GM18907 (cell line): ENCODE measurements around the gene LNPK.
"Not testable (repeated sequence)": the region's sequence is repeated elsewhere in the genome, so short reads cannot be mapped to it uniquely, and the experiment has no call there.

ENCODE experiments used
- ATAC-seq: cut with Tn5 transposase; IDR thresholded peaks from one replicate; pipeline ENCODE4 v1.9.1; 2021; ENCODE audit warnings: mild to moderate bottlenecking, moderate library complexity; ENCODE audit not compliant: unreplicated experiment

LNPK gene, protein sequence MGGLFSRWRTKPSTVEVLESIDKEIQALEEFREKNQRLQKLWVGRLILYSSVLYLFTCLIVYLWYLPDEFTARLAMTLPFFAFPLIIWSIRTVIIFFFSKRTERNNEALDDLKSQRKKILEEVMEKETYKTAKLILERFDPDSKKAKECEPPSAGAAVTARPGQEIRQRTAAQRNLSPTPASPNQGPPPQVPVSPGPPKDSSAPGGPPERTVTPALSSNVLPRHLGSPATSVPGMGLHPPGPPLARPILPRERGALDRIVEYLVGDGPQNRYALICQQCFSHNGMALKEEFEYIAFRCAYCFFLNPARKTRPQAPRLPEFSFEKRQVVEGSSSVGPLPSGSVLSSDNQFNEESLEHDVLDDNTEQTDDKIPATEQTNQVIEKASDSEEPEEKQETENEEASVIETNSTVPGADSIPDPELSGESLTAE

DNA sequence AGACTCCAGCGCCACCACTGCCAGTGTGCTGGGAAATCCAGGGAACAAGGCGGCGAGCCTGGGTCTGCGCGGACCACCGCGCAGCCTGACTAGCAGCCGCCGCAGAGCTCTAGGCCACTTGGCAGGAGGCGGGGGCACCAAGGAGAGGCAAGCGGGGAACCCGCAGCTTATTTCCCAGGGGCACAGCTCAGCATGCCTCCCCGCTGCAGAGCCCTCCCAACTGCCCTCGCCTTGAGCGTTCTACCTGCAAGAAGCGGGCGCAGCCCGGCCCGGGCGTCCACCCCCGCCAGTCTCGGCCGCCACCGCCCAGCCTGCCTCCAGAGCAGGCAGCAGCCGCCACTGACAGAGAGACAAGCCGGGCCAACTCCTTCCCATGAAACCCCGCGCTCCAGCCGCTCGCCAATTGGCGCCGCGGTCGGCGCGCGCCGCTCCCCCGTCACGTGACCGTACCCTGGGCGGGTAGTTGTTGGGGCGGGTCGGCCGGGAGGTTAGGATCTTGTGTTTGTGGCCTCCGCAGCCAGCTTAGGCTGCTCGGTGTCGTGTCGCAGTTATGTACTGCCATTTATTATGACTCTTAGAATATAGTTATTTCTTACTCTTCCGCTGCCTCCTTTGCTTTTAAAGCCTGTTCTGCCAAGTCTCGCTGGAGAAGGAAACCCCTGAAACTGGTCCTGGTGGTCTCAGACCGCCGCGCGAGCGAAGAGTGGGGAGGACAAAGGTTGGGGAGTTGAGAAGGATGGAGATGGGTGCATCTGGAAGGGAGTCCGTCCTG lies at the start of gene LNPK:
Gene LNPK, minus strand, starts transcription at position 352 of the 772 bp plus-strand sequence. CDS start 6,683 bp downstream, outside the sequence.
- peak; percentile 95 for ATAC-seq

DNA sequence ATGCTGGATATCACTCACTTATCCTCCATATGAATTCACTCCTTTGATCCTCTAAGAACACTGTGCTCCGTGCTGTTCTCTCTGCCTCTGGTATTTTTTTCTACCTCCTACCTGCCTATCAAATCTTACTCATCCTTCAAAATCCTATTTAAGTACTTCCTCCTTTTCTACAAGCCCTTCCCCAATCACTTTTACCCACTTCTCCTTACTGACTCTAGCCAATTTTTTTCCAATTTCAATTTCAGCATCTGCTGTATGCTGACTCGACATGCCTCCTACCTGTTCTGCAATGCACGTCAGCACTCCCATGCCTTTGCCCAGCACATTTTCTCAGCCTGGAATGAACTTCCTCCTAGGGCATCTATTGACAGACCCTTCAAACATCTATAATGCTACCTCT lies 37.3 kb upstream of the LNPK start:
- ATAC-seq = no peak

DNA sequence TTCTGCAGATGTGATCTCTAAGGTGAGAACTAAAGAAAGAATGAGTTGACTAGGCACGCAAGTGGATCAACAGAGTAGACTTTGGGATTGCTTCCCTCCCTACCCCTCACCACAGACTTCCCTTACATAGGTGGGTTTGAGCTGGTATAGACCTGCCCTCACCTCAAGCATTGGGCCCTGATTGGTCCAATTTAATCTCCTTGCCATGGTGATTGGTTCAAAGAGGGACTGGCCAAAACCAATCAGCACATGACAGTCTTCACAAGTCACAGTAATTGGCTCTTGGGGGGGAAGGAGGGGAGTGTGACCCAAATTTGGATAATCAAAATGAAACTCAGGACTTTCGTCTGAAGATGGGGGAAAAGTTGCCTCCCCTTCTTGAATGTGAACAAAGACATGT lies 36.6 kb upstream of the LNPK start:
- no peak for ATAC-seq

DNA sequence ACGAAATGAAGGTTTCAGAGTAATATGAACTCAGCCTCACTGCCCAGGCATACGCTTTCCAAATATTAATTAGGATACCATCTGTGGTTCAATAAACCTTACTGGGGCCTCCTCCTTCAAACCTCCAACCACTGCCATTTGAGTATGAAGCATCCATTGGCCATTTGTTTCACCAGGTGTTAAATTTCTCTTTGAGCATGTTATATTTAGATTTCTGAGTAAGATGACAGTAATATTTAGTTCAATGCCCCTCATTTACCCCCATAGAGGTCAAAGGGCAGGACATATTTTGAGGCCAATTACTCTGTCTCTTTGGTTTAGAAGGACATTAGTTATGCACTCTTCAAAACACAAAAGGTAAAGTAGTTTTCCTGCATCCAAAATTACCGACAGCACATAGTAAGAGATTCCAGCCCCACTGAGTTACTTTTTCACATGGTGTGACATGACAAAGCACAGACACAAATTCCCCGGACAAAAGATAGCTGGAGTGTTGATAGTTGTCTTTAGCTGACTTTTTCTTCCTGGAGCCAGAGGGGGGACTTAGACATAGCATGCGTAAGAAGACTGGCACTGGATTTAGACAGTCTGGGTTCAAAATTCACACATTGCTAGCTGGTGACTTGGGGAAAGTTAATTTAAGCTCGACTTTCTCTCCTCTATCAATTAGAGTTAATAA lies 33.1 kb upstream of the LNPK start:
- ATAC-seq = no peak

DNA sequence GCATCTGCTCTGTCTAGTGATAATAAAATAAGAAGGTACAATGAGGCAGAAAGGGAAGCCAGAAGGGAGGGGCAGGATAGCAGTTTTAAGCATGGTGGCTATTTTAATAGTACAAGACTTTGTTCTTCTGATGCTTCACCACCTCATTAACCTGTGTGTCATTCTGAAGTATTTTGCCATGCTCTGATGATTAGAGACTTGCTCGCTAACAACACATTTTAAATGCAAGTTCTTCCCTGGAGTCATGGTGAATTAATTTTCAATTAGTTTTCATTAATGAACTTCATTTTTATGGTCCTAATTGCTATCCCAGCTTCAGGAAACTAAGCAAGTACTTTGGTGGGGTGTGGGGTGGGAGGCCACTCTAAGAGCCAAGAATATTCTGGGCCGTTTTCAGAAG lies 25.7 kb upstream of the LNPK start:
- ATAC-seq = no peak

DNA sequence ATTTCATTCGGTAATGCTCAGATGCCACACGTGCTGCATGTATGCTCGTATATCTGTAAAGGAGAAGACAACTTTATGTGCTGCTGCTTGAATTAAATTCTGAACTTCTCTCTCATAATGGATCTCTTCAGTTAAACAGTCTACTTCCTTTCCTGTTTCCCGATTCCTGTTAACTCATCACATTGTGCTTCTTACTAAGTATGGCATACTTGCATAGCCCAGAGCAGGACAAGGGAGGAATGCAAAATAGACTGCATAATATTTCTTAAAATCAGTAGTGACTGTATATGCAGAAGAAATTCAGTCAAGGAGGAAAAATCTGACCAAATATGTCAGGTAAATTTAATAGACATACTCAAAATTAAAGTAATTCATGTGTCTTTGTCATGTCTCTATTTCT lies 23.9 kb upstream of the LNPK start:
- ATAC-seq = no peak

DNA sequence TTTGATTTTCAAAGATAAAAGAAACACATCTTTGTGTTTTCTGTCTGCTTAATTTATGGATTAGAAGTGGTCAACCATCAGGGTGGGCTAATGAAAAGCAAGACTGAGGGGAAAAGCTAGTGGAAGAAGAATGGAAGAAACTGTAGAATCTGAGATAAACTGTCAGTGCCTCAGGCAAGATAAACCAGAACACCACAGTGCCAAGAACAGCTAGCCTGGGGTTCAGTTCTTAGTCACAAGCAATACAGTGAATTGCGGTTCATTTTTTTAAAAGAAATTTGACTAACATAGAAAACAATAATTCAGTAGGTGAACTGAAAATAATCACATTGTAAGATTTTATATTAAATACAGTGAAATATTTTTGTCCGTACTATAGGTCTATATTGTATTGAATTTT lies 22.0 kb upstream of the LNPK start:
- no peak for ATAC-seq

DNA sequence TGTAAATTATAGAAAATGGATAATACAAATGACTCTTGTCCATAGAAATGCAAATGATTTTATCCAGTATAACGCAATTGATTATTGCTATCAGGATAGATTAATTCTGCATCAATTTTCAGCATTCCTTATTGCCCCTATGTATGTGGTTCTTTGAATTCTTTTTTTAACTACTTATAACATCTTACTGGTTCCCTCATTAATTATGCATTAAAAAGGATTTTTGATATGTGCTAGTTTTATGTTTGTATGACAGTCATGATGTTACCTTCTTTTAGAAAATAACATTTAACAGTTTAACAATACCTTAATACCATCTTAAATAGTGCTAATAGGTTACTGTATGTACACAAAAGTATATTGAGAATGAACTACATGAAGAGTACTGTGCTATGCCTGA lies 20.0 kb upstream of the LNPK start:
- ATAC-seq = no peak

DNA sequence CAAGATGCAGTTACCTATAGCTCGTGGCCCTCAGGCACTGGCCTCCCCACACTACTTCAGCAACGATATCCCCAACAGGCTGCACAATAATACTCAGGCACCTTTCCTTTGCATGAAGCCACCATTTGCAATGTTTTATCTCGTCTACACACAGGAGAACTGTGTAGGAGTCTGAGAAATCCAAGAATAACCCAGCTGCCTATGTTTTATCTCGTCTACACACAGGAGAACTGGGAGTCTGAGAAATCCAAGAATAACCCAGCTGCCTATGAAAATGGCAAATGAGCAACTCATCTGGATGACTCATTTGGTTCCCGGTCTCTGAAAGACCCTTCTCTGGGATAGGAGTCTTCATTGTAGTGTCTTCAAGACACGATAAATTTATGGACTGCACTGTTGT lies 18.3 kb upstream of the LNPK start:
- ATAC-seq = no peak

DNA sequence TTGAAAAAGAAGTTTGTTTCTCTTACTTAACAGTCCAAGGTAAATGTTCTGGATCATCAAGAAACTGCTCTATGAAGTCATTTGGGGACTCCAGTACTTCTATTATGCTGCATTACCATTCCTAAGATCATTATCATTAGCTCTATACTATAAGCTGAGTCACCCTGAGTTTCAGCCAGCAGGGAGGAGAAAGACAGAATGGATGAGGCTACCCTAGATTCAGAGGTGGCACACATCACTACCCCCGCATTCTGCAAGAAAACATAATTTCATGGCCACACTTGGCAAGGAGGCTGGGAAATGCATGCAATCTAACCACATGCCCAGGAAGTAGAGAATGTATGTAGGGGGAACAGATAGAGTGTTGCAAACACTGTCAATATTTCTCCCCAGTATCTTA lies 16.6 kb upstream of the LNPK start:
- no peak for ATAC-seq

DNA sequence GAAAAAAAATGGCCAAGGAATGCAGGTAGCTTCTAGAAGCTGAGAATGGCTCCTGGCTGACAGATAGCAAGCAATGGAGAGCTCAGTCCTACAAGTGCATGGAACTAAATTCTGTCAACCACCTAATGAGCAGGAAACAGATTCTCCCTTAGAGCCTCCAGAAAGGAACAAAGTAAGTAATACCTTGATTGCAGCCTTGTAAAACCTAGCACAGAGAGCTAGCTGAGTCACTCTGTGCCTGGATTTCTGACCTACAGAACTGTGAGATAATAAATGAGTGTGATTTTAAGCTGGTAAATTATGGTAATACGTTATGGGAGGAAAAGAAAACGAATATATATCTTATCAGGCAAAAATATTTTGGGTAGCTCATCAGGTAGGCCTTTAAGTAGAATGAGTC lies 7.4 kb upstream of the LNPK start:
- ATAC-seq = no peak

DNA sequence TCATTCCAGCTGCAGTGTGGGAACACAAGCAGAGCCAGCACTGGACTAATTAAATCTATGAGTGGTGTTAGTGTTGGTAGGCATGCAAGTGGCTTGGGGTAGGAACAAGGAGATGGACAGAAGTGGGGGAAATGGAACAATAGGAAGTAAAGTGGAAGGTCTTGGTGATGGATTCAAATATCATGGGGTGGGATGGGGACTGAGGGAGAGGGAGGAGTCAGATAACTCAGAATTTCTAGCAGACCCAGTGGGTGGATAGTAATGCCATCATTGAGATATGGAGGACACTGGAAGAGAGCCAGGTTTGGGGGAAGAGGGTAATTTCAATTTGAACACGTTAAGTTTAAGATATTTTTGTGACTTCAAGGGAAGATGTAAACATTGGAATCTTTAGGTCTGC lies 2.9 kb upstream of the LNPK start:
- ATAC-seq = no peak

DNA sequence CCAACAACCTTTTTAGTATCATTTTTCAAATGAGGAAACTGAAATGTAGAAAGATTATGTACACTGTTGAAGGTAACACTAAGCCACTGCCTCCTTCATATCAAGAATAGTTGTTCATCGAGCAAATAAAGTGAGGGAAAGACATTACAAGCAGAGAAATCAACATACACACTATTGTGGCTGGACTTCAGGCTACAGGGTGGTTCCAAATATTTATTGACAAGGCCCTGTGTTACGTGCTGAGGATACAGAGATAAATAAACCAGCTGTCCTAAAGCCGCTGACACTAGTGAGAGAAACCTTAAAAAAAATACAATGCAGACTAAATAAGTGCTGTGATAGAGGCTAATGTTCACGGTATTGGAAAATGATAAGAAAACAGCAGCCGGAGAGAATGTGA lies 1.9 kb upstream of the LNPK start:
- no peak for ATAC-seq

DNA sequence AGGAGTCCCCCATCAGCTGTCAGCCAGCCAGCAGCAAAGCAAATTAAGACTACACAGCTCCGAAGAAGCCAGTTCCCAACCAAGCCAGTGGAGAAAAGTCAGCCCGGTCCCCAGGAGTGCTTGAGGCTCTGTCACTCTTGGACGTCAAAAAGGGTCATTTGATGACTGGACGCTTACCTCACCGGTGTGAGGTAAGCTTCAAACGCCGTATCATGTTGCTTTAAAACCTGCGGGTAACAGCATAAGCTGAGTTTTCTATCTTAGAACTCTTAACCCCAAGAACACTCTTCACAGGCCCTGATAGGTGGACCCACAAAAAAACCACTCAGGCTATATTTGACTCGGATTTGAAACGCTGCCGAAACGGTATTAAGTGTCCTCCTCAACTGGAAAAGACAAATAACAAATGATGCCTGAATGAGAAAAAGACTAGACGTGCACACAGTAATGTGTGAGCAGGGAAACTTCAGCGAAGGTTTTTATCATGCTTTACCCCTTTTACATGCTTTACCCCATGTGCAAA lies 682 bp upstream of the LNPK start:
- ATAC-seq = no peak

DNA sequence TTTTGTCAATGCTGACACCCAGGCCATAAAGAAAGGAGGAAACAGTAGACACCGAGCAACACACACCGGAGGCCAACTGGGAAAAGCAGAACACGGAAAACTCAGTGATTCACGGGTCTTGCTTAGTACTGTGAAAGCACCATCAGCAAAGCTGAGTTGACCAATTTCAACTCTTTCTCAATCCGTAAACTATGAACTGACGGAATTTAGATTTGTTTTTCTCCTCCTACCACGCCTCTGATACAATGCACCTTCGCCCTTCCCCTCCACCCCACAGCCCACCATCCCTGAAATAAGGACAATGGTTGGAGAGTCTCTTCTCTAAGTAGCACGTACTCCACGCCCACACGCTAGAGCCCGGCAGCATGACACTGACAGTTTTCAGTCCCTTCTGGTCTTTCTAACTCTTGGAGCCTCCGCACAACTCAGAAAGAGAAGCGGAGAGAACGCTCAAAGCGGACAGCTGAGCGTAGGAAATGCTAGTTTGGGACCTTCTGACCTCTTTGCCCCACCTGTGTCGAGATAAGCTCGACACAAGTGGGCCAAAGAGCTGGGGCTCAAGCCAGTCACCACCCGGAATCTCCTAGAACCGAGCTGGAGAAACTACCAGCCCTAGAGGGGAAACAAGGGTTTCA lies 669 bp downstream of the LNPK start:
- peak; percentile 62 for ATAC-seq

DNA sequence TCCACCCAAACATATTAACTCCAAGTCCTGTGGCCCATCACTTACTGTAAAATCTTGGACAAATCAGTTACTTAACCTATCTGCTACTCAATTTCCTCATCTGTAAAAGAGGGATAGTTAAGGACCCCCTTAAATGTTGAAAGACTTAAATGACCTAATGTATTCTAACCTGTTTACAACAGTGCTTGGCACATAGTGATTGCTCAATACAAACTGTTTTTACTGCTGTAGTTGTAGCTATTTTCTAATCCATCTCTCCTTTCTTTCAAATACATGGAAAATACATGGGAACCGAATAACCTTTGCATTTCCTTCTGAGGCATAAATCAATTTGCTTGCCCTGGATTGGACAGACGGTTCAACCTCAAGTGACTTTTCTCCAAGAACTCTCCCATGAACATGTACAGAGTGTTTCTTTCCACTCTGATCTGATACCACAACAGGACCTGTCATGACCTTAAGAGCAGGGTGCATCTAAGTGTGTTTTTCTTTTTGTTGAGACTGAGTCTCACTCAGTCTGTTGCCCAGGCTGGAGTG lies 2.7 kb downstream of the LNPK start:
- no peak for ATAC-seq

DNA sequence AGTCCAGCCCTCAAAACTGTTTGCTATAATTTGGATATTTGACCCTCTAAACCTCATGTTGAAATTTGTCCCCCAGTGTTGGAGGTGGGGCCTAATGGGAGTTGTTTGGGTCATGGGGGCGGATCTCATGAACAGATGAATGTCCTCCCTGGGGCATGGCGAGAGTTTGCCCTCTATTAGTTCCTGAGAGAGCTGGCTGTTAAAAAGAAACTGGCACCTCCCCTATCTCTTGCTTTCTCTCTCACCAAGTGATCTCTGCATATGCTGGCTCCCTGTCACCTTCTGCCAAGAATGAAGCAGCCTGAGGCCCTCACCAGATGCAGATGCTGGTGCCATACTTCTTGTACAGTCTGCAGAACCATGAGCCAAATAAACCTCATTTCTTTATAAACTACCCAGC lies 12.0 kb downstream of the LNPK start:
- ATAC-seq = no peak

DNA sequence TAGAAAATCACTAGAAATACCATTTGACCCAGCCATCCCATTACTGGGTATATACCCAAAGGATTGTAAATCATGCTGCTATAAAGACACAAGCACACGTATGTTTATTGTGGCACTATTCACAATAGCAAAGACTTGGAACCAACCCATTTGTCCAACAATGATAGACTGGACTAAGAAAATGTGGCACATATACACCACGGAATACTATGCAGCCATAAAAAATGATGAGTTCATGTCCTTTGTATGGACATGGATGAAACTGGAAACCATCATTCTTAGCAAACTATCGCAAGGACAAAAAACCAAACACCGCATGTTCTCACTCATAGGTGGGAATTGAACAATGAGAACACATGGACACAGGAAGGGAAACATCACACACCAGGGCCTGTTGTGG lies 14.9 kb downstream of the LNPK start:
- not testable (repeated sequence) for ATAC-seq

DNA sequence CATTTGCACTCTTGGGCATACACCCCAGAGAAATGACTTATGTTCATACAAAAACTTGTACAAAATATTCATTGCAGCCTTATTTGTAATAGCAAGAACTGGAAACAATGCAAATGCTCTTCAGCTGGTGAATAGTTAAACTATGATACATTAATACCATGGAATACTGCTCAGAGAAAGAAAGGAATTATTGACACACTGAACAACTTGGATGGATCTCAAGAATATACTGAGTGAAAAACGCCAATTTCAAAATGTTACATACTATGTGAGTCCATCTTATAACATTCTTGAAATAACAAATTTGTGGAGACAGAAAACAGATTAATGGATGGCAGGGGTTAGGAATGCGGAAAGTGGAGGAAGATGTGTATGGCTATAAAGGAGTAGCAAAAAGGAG lies 17.2 kb downstream of the LNPK start:
- no peak for ATAC-seq

DNA sequence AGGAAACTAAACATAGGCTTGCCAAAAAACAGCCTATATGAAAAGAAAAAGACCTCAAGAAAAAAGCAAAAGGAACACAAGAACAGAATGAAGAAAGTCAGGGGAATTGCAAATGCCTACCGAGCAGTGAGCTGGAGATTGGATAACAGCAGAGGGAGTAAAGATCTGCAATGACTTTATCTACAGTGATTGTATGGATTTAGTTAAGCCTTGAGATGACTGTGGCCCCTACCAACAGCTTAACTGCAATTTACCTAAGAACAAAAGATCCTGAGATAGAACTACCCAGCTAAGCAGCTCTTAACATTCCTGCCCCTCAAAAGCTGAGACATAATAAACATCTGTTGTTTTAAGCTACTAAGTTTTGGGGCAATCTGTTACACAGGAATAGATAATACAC lies 20.5 kb downstream of the LNPK start:
- ATAC-seq = no peak
